ENCODE measurements around the gene DCLK3. TPM values are rescaled to one million over a fixed set of nuclear protein-coding genes. Genes with fewer than 3 reads are reported as not detected.

The DCLK3 gene
- total RNA-seq, 1 experiment from 2014 or later = not detected

- H3K4me1 Mint-ChIP-seq (ENCODE audit: low read depth, unreplicated experiment) = no peaks in the 10 kb centered on the region
- H3K27me3 Mint-ChIP-seq (ENCODE audit: insufficient read depth, unreplicated experiment) = peaks cover 27% of the 10 kb centered on the region
- no peak overlapping the region for H3K4me3 Mint-ChIP-seq (ENCODE audit: unreplicated experiment)
- intact Hi-C loops (cut with micrococcal nuclease; ENCODE audit: unreplicated experiment) = no loop called here
- DNase-seq = no peak
- no peaks in the 10 kb centered on the region for H3K9me3 ChIP-seq
- H3K36me3 ChIP-seq (ENCODE audit: control insufficient read depth, insufficient read depth, low read length) = no peaks in the 10 kb centered on the region
- ChIA-PET CTCF (no interaction called here), POLR2A (no interaction called here)
- TF ChIP-seq CTCF (IDR thresholded peaks at IDR 0.05; ENCODE audit: insufficient read depth in 1 of 2, low read depth in 1 of 2, low read length in 1 of 2, severe bottlenecking in 1 of 2, unreplicated experiment in 1 of 2) = no peak
- no TSS peak for BruUV-seq (replicated peaks)
- H3K36me3 Mint-ChIP-seq (ENCODE audit: insufficient read depth, unreplicated experiment) = no peaks in the 10 kb centered on the region
- no peaks in the 10 kb centered on the region for H3K9me3 Mint-ChIP-seq (ENCODE audit: unreplicated experiment)
- H3K27ac Mint-ChIP-seq (ENCODE audit: unreplicated experiment) = no peak overlapping the region
- H3K4me1 ChIP-seq = no peaks in the 10 kb centered on the region
- H3K4me3 ChIP-seq (ENCODE audit: low read depth, low read length) = no peak overlapping the region
- H3K27me3 ChIP-seq (replicated peaks; ENCODE audit: control insufficient read depth, insufficient read depth, low read length) = no peaks in the 10 kb centered on the region
These were observed 22.9 kb upstream of the DCLK3 start for GRCh38 chr3:36786921-36787890.

GRCh38 chr3:36784138-36784635 lies 19.8 kb upstream of the DCLK3 start:
- BruUV-seq (replicated peaks) = no TSS peak
- CTCF ChIA-PET = no interaction called here
- H3K27me3 Mint-ChIP-seq (ENCODE audit: insufficient read depth, unreplicated experiment) = peaks cover 14% of the 10 kb centered on the region

More at GRCh38 chr3:36784138-36784635, 19.8 kb upstream of the DCLK3 start:
- no peak for DNase-seq
- Mint-ChIP-seq H3K4me1 (ENCODE audit: low read depth, unreplicated experiment) (no peaks in the 10 kb centered on the region), H3K4me3 (ENCODE audit: unreplicated experiment) (no peak overlapping the region), H3K27ac (ENCODE audit: unreplicated experiment) (no peak overlapping the region), H3K36me3 (ENCODE audit: insufficient read depth, unreplicated experiment) (no peaks in the 10 kb centered on the region), H3K9me3 (ENCODE audit: unreplicated experiment) (no peaks in the 10 kb centered on the region)
- no peaks in the 10 kb centered on the region for H3K36me3 ChIP-seq (ENCODE audit: control insufficient read depth, insufficient read depth, low read length)
- H3K4me3 ChIP-seq (ENCODE audit: low read depth, low read length) = no peak overlapping the region
- no peak for TF ChIP-seq CTCF (IDR thresholded peaks at IDR 0.05; ENCODE audit: insufficient read depth in 1 of 2, low read depth in 1 of 2, low read length in 1 of 2, severe bottlenecking in 1 of 2, unreplicated experiment in 1 of 2)
- POLR2A ChIA-PET = no interaction called here
- no peaks in the 10 kb centered on the region for H3K27me3 ChIP-seq (replicated peaks; ENCODE audit: control insufficient read depth, insufficient read depth, low read length)
- H3K4me1 ChIP-seq = no peaks in the 10 kb centered on the region
- intact Hi-C loops (cut with micrococcal nuclease; ENCODE audit: unreplicated experiment) = no loop called here
- H3K9me3 ChIP-seq = no peaks in the 10 kb centered on the region

All from Caco-2 (cell line).